Hypothalamus (tissue), 51 donors: ENCODE data around the gene MAP7D1.

Experiments
- DNase-seq, 51 donors: peaks; one replicate each; lab custom pipeline; 2025; lab: John Stamatoyannopoulos, UW

Gene MAP7D1

DNA sequence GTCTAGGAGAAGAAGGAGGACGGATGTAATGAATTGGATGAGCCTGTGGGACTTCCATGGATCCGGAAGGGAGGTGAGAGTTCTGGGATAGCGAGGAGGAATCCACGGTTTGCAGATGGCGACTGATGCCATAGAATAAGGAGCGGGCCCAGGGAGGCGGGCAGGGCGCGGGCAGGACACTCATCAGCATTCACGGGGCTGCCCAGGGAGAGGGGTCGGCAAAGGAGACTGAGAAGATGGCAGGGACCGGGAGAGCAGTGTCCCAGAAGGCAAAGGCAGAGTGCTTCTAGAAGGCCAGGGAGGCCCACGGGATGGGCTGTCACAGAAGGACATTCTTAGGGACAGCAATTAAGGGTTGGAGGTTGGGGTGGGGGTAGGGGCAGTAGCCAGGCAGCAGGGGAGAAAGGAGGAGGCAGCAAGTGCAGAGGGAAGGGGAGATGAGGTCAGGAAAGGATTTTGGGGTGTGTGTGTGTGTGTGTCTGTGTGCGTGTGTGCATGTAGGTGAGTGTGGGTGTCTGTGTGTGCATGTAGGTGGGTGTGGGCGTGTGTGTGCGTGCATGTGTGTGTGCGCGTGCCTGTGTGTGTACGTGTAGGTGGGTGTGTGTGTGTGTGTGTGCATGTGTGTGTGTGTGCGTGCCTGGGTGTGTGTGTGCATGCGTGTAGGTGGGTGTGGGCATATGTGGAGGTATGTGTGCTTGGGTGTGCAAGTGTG lies 29.8 kb upstream of the MAP7D1 start:
- DNase-seq: no peak

- DNase-seq: no peak
Measured at GRCh38 chr1:36126797-36127500, 29.0 kb upstream of the MAP7D1 start.

GRCh38 chr1:36128126-36128904 lies 27.6 kb upstream of the MAP7D1 start:
- DNase-seq: no peak

GRCh38 chr1:36128905-36129206 lies 27.1 kb upstream of the MAP7D1 start:
- no peak for DNase-seq

DNA sequence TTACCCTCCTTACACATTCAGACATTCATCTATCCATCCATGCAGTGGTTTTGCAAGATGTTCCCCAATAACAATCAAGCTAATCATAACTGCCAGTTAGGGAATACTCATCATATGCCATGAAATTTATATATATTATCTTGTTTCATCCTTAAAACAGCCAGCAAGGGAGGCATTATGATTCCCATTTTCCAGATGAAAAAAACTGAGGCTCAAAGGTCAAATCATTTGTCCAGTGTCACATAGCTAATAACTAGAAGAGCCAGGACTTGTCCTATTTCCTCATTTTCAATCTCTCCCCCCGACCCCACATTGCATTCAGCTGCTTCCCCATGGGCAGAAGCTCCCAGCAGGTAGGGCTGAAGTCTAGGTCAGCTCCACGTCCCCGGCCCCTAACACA lies 23.9 kb upstream of the MAP7D1 start:
- DNase-seq: no peak

- DNase-seq: peak in 1 of 51 donors; percentile 70
Measured at GRCh38 chr1:36133484-36133883, 22.5 kb upstream of the MAP7D1 start.

DNA sequence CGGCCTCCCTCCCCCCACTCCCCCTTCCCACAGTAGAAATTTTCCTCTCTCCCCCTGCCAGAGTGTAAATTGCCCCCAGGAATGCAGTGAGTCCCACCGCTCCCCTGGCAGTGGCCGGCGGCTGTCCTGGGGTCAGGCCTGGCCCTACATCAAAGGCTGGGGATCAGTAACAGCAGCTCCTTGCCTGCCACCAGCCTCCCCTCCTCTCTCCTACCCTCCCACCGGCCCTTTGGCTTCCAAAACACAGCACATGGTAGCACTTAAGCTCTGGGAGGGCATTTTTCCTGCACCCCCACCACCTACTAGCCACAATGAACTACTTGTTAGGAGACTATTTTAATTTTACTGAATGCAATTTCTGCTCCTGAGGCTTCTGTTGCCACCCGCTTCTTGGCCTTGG lies 21.9 kb upstream of the MAP7D1 start:
- DNase-seq: no peak

GRCh38 chr1:36134505-36135329 lies 21.2 kb upstream of the MAP7D1 start:
- peak in 34 of 51 donors; percentile 10 to 74 (median 38) for DNase-seq

DNA sequence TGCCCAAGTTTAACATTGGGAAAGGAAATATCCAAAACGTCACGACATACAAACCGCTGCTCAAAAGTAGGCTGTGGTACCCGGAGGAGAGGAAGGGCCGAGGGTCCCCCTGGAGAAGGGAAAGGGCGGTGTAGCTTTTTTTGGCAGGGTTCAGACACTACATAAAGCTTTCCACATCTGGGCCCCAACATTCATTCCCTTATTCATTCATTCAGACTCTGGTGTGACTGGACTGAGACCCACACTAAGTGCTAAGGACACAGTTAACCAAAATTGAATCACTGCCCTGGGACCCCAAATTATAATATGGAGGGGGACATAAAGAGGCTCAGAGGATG lies 20.7 kb upstream of the MAP7D1 start:
- DNase-seq: no peak

GRCh38 chr1:36135796-36136195 lies 20.2 kb upstream of the MAP7D1 start:
- no peak for DNase-seq

DNA sequence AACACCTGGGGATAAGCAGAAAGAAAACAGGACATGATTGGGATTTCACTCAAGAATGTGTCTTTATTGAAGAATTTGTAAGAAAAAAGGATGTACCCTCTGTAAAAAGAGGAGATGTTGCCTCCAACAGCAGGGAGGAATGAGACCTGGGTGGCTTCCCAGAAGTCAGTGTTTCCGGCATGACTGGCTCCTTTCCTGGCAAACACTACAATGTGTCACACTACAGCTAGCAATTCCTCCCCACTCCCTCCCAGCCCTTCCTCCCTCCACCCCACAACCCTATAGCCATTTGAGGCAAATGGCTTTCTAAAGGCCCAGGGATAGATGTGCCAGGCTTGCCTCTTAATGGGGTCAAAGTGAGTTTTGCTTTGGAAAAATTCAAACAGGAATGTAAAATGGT lies 19.4 kb upstream of the MAP7D1 start:
- DNase-seq: peak in 6 of 51 donors; percentile 17 to 51 (median 36)

DNA sequence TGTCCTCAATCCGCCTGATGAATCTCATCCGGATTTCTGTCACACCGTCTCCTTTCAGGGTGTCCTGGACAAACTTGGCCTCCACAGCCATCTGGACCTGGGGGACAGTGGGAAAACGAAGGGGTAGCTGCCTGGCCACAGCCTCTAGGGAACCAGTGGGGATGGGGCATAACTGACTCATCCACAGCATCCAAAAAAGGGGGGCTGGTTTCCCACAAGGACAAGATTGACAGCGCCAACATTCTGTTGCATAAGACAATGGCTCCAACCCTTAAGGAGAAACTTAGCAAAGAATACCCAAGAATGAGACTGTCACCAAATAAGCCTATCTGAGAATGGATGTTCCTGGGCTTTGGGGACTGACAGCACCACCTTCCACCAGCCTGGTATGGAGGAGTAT lies 18.7 kb upstream of the MAP7D1 start:
- no peak for DNase-seq

GRCh38 chr1:36137776-36138175 lies 18.2 kb upstream of the MAP7D1 start:
- no peak for DNase-seq

DNA sequence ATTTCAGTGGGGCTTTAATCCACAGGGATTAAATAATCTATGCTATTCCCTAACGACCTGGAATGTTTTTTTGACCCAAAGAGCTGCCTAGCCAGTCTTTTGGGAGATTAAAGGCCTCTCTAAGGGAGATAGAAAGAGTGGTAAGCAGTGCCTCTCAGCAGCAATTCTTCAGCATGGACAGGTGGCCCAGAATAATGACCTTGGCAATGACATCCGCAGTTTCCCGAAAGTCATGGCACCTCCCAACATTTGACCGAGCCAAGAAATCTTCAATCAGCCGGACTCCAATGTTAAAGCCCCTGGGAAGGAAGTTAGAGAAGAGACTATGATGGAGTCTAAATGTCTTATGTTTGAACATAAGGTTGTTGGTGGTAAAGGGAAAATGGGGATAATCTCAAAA lies 16.4 kb upstream of the MAP7D1 start:
- no peak for DNase-seq

DNA sequence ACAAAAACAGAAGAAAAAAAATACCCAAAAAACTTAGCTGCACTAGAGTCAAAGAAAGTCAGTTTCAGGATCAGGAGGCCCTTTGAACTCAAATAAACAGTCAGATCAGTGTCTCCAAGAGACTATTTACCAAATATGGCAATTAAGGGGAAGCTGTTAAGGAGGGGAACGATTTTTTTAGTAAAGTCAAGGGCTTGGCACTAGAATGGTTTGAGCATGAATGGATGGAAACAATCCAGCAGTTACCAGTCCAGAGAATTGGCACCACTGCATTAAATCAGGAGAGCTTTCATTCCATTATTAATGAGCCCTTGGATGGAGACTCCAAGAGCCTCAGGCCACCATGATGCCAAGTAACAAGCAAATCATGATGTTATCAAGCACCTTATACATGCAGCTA lies 13.8 kb upstream of the MAP7D1 start:
- peak in 2 of 51 donors; percentile 9 to 31 for DNase-seq

DNA sequence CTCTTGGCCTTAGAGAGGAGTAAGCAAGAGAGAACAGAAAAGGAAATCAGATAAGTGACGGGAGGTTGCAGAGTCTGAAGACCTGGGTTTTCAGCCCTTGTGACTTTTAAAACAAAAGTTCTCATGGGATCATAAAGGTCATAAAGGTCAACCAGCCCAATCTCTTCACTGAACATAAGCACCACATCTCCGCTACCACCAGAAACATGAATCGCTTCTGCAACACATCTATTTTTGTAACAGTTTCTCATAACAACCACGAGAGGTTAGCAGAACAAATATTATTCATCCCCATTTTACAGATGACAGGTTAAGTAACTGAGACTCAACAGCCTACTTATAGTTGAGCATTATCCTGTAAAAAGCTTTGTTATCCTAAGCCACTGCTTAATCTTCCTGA lies 12.5 kb upstream of the MAP7D1 start:
- DNase-seq: no peak

DNA sequence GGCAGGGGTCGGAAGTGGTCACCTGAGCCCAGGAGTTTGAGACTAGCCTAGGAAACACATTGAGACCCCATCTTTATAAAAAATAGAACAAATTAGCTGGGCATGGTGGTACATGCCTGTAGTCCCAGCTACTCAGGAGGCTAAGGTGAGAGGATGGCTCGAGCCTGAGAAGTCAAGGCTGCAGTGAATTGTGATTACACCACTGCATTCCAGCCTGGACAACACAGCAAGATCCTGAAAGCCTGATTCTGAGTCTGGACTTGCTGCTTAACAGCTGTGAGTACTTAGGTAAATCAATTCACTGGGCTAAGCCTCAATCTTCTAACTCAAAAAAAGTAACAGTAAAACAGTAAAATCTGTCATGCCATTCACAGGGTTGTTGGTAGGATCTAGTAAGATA lies 11.5 kb upstream of the MAP7D1 start:
- DNase-seq: no peak

DNA sequence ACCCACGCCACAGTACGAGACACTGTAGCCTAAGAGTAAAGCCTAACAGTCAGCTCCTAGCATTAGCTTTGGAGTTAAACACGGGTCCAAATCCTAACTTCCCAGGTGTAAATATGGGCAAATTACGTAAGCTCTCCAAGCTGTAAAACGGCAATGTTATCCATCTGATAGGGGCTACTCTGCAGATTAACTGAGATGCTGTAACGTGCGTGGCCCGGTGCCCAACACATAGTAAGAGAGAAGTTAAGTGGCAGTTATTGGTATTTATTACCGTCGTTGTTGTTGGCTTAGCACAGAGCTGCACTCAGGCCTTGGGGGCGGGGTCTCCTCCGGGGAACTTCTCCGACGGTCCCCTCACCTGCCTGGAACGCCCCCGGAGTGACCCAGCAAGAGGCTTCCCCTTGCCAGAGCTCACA lies 7.1 kb upstream of the MAP7D1 start:
- no peak for DNase-seq

- DNase-seq: peak; percentile 82 to 100 (median 100)
Measured at GRCh38 chr1:36149237-36149972, 6.6 kb upstream of the MAP7D1 start, which contains the start of gene TRAPPC3. TSS of gene TRAPPC3 (minus strand) at chr1:36149486. CDS start at chr1:36149378, 108 bp downstream.

DNA sequence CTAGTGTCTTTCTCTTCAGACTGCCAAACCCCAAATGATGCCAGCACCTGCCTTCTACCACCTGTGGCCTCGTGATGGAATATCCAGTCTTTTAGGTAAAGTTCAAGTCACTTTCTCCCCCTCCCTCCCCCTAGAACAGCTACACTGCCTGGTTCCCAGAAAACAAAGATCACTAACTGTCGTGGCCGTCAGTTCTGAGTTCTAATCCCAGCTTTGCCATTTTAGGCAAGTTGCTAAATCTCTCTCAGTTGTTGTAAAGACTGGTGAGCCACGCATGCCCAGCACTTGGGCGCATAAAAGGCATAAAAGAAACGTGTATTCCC lies 6.0 kb upstream of the MAP7D1 start:
- no peak for DNase-seq
